ENCODE measurements around the gene DIAPH3.

Gene DIAPH3

DNA sequence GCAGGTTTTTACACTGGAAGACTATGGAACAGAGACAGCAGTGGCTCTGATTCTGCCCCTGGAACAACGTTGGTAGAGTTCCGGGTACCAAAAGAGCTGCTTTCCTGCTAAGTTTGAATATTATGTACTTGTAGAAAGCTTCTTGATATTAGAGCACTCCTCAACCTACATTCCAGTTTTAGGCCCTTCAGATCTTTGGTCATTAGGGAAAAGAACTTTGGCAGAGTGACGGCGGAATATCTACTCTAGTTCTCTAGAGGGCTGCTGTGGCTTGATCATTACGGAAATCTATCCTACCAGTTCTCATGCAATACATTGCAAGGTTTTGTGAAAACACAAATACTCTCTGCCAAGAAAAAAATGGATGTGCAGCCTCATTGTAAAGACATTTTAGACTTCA, 415.7 kb downstream of the DIAPH3 start:
- in situ Hi-C loops (cut with HindIII; ENCODE audit: low pct_unique_long_range_greater_than_20kb, low sequenced_read_pairs): no loop called here
- TF ChIP-seq JUND (IDR thresholded peaks at IDR 0.05; ENCODE audit: low read depth): no peak
- DNase-seq (ENCODE audit: low read depth in 1 of 2, low spot score in 1 of 2): no peak

DNA sequence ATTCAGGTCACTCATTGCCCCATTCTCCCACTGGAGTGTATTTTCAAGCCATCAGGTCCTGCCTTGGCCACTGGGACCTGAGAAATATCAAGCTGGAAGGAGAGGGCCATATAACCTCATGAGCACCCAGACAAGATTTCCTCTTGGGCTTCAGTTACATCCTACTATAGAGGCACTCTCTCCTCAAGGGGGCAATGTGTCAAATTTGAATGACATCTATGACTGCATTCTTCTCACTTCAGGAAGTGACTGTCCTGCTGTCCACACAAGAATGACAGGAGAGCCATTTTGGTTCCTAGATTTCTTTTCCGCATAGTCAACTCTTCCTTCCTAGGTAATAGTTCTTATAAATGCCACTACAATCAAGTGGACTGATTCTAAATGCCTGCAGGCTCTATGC, 416.2 kb downstream of the DIAPH3 start:
- in situ Hi-C loops (cut with HindIII; ENCODE audit: low pct_unique_long_range_greater_than_20kb, low sequenced_read_pairs): no loop called here
- DNase-seq (ENCODE audit: low read depth in 1 of 2, low spot score in 1 of 2): no peak
- TF ChIP-seq JUND (IDR thresholded peaks at IDR 0.05; ENCODE audit: low read depth): no peak

DNA sequence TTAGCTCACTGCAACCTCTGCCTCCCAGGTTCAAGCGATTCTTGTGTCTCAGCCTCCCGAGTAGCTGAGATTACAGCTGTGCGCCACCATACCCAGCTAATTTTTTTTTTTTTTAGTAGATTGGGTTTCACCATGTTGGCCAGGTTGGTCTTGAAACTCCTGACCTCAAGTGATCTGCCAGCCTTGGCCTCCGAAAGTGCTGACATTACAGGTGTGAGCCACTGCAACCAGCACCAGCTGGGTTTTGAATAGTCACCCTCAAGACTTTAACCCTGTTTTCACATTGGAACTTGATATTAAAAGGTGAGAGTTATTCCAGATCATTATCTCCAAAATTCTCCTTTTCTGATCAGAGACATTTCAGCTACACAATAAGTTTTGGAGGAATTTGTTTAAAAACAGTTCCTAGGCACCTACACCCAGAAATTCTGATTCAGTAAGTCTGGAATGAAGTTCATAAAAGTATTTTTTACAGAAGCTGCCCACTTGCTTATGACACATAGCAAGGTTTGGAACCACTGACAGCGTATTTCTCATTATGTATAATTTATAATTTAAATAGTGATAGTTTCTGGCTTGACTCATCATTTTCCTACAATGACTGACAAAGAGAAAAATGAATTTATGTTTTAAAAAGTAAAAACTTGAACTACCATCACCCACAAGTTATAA, 417.3 kb downstream of the DIAPH3 start:
- DNase-seq (ENCODE audit: low read depth in 1 of 2, low spot score in 1 of 2): no peak
- in situ Hi-C loops (cut with HindIII; ENCODE audit: low pct_unique_long_range_greater_than_20kb, low sequenced_read_pairs): no loop called here
- no peak for TF ChIP-seq JUND (IDR thresholded peaks at IDR 0.05; ENCODE audit: low read depth)

DNA sequence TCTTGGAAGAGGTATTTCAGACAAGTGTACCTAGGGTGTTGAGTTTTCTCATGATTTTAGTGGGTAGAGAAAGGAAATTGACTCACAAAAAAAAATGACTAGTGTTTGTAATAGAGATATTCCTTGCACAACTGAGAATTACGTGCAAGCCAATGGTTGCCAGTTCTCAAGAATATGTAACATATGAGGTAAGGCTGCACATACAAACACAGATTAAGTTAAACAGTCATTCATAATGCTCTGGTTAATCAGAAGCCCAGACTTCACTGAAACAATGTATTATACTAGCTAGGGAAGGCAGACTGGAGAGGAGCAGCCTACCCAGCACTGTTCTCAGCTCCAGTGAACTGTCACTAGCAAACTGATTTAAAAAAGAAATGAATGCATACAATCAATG, 418.3 kb downstream of the DIAPH3 start:
- in situ Hi-C loops (cut with HindIII; ENCODE audit: low pct_unique_long_range_greater_than_20kb, low sequenced_read_pairs): no loop called here
- no peak for TF ChIP-seq JUND (IDR thresholded peaks at IDR 0.05; ENCODE audit: low read depth)
- DNase-seq (ENCODE audit: low read depth in 1 of 2, low spot score in 1 of 2): no peak

DNA sequence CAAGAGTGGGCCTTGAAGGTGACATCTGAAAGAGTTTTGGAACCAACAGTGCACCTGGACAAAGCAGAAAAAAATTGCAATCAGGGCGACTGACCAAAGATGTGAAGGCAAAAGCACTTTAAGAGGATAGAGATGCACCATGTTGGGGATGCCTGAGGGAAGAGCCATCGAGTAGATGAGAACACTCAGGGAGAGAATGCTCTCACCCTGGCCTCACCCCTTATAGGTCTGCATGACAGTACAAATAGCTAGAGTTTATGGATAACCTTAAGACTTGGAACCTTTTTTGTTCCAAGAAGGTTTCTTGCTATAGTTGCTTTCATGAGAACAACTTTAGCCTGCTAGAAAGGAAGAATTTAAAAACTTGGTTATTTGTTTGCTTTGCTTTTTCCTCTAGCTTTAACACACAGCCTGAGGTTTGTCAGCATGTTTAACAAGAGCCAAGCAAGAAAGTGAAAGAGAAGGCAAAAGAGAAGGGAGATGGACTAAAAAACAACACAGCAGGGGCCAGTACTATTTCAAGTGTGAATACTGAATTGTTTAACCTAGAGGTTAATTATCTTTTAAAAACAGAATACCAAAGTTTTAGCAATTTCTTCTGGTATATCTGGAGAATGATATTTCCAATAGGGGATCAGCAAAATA, 418.9 kb downstream of the DIAPH3 start:
- no peak for TF ChIP-seq JUND (IDR thresholded peaks at IDR 0.05; ENCODE audit: low read depth)
- in situ Hi-C loops (cut with HindIII; ENCODE audit: low pct_unique_long_range_greater_than_20kb, low sequenced_read_pairs): no loop called here
- DNase-seq (ENCODE audit: low read depth in 1 of 2, low spot score in 1 of 2): no peak

DNA sequence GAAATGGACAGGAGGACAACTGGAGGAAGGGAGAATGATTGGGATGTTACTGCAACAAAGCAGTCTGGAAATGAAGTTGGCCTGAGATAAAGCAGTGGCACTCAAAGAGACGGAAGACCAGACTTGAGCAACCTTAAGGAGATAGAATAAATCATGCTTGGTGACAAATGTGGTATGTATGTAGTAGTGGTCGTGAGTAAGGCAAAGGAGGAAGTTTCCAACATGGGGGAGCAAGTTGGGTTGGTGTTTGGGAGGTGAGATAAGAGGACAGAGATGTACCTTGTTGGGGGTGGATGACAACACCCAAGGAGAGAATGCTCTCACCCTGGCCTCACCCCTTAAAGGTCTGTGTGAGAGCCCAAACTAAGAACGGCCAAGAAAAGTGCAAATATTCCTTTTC, 420.5 kb downstream of the DIAPH3 start:
- in situ Hi-C loops (cut with HindIII; ENCODE audit: low pct_unique_long_range_greater_than_20kb, low sequenced_read_pairs): no loop called here
- DNase-seq (ENCODE audit: low read depth in 1 of 2, low spot score in 1 of 2): no peak
- no peak for TF ChIP-seq JUND (IDR thresholded peaks at IDR 0.05; ENCODE audit: low read depth)

DNA sequence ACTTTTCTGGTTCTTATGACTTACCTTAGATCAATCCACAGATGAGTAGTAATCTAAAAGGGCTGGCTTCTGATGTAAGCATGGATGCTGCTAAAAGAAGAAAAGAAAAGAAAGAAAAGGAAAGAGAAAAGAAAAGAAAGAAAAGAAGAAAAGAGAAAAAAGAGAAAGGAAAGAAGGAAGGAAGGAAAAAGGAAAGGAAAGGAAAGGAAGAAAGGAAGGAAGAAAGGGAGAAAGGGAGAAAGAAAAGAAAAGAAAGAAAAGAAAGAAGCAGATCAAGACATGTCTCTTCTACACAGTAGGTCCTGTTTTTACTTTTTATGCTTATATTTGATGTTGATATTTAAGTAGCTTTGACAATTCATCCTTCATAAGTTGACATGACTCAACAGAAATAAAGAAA, 421.3 kb downstream of the DIAPH3 start:
- in situ Hi-C loops (cut with HindIII; ENCODE audit: low pct_unique_long_range_greater_than_20kb, low sequenced_read_pairs): no loop called here
- no peak for TF ChIP-seq JUND (IDR thresholded peaks at IDR 0.05; ENCODE audit: low read depth)
- DNase-seq (ENCODE audit: low read depth in 1 of 2, low spot score in 1 of 2): no peak

DNA sequence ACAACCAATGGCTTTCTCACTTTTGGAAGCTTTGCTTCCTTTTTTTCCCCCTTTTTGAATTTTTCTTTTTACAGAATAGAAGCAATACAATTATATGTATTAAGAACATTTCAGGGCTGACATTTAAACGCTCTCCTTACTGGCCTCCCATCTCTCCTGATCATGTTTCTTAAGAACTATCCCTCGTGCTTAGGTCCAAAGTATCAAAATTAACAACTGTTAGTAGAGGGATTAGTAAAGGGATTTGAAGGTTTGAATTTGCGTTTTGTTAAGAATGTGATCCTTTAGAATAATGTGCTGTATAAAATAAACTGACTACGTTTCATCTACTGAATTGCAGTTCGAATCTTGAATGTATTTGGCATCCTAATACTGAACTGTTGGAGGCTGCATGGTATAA, 424.8 kb downstream of the DIAPH3 start:
- in situ Hi-C loops (cut with HindIII; ENCODE audit: low pct_unique_long_range_greater_than_20kb, low sequenced_read_pairs): no loop called here
- DNase-seq (ENCODE audit: low read depth in 1 of 2, low spot score in 1 of 2): no peak
- TF ChIP-seq JUND (IDR thresholded peaks at IDR 0.05; ENCODE audit: low read depth): no peak

DNA sequence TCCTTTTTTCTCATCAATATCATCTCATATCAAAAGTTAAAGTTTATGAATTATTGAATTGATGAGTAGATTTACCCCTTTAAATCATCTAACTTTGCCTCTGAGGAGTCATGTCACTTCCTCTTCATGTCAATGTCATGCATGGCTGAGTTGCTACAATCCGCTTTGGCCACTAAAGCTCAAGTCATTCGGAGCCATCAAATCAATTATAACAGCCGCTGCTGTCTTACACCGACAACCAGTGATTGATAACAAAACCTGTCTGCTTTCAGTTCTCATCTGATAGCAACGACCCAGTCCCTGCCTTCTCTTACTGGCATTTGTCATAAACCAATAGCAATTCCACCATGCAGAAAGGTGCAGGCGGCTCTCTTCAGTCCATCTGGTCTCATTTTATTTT, 429.3 kb downstream of the DIAPH3 start:
- in situ Hi-C loops (cut with HindIII; ENCODE audit: low pct_unique_long_range_greater_than_20kb, low sequenced_read_pairs): no loop called here
- no peak for TF ChIP-seq JUND (IDR thresholded peaks at IDR 0.05; ENCODE audit: low read depth)
- DNase-seq (ENCODE audit: low read depth in 1 of 2, low spot score in 1 of 2): no peak

DNA sequence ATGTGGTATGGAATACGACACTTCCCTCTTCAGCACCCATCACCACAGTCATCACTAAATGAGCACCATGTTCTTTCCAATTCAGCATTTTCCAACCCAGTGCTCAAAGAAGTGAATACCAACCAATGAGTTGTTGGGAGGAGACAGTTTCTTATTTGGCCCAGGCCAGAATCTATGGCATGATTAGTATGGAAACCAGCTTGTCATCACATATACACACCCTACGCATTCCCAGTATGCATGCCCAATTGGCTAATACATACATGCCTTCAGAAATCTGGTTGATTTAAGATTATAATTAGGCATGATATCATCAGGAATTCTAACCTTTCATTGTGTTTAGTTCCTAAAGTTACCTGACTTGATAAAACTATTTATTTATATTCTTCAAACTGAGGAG, 430.0 kb downstream of the DIAPH3 start:
- in situ Hi-C loops (cut with HindIII; ENCODE audit: low pct_unique_long_range_greater_than_20kb, low sequenced_read_pairs): no loop called here
- TF ChIP-seq JUND (IDR thresholded peaks at IDR 0.05; ENCODE audit: low read depth): no peak
- DNase-seq (ENCODE audit: low read depth in 1 of 2, low spot score in 1 of 2): no peak

DNA sequence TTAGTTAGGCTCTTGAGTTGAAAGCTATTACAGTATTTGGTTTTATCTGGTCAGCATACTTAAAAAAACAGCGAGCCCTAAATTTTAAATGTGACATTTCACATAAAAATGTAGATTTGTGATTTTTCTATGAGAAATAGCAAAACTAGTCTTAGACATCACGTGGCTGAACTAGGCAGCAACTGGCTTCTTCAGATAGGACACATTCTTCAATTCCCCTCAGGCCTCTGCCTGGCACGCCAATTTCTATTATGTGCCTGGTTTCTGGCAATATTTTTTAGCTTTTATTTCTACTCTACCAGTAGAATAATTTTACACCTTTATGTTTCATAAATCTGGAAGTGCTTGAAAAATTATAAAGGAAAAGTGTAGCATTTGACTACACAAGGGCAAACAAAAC, 433.7 kb downstream of the DIAPH3 start:
- TF ChIP-seq JUND (IDR thresholded peaks at IDR 0.05; ENCODE audit: low read depth): no peak
- in situ Hi-C loops (cut with HindIII; ENCODE audit: low pct_unique_long_range_greater_than_20kb, low sequenced_read_pairs): no loop called here
- no peak for DNase-seq (ENCODE audit: low read depth in 1 of 2, low spot score in 1 of 2)

DNA sequence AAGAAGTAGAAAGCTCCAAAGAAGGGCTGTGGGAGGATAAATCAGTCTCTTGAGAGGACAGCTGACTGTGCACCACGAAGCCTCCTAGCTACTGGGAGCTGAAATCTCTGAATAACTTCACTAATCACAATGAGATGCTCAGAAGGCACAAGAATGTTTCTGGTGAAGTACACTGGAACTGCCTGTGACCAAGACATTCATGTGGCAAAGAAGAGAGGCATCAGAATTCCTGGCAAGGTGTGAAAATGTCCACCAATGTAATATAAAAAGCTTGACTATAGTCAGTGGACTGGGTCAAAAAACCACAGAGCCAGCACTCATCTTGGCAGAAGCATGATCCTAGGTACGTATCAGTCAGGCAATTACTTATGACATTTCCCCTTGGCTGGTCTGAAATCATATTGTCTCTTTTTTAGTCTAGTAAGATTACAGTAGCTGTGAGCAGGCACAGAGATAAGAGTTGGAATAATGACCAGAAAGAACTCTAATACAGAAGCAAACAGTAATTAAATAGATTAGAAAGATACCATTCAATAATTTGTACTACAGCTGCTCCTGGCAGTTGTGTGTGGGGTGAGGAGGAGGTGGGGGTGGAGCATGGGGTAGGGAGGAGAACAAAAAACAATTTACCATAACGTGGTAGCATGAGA, 434.7 kb downstream of the DIAPH3 start:
- in situ Hi-C loops (cut with HindIII; ENCODE audit: low pct_unique_long_range_greater_than_20kb, low sequenced_read_pairs): no loop called here
- no peak for TF ChIP-seq JUND (IDR thresholded peaks at IDR 0.05; ENCODE audit: low read depth)
- DNase-seq (ENCODE audit: low read depth in 1 of 2, low spot score in 1 of 2): no peak

All from T47D (cell line).